GM19463 (cell line): Measurements from ENCODE around the gene MYOCOS.
"Not testable (repeated sequence)": the region's sequence is repeated elsewhere in the genome, so short reads cannot be mapped to it uniquely, and the experiment has no call there.

Experiments used
- ATAC-seq: cut with Tn5 transposase; IDR thresholded peaks from one replicate; pipeline ENCODE4 v1.9.1; 2021; ENCODE audit warnings: mild to moderate bottlenecking, moderate library complexity; ENCODE audit not compliant: unreplicated experiment

MYOCOS gene

DNA sequence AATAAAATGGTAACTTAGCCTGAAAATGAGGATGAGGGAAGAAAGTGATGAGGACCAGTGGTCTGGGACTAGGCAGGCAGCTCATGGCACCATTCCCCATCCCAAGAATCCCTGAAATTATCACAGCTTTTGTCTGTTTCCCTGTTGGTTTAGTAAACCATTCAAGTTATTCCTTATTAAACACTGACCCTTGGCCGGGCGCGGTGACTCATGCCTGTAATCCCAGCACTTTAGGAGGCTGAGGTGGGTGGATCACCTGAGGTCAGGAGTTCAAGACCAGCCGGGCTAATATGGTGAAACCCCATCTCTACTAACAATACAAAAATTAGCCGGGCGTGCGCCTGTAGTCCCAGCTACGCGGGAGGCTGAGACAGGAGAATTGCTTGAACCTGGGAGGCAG lies 34.2 kb downstream of the MYOCOS start:
- ATAC-seq, result not testable (repeated sequence)

DNA sequence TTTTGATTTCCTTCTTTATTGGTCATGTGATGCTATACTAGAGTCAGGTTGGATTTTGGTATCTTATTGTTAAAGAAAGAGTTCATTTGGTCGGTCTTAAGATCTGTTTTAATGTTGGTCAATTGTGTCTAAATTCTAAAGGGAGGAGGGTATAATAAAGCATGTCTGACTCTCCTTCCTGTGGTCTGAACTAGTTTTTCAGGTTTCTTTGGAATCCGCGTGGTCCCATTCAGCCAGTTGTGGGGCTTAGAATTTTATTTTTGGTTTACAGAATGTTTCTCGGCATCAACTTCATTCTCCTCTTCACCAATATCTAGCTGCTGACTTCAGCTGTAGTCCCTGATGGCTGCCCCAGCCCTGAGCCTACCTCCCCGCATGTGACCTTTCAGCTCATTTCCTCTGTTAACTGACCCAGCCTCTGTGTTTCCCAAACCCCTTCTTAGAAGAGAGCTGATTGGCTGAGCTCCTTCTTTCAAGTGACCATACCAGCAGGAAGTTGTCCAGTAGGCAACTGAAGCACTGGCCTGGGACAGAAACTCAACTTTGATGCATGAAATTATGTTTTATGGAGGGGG lies 39.1 kb downstream of the MYOCOS start:
- no peak for ATAC-seq

DNA sequence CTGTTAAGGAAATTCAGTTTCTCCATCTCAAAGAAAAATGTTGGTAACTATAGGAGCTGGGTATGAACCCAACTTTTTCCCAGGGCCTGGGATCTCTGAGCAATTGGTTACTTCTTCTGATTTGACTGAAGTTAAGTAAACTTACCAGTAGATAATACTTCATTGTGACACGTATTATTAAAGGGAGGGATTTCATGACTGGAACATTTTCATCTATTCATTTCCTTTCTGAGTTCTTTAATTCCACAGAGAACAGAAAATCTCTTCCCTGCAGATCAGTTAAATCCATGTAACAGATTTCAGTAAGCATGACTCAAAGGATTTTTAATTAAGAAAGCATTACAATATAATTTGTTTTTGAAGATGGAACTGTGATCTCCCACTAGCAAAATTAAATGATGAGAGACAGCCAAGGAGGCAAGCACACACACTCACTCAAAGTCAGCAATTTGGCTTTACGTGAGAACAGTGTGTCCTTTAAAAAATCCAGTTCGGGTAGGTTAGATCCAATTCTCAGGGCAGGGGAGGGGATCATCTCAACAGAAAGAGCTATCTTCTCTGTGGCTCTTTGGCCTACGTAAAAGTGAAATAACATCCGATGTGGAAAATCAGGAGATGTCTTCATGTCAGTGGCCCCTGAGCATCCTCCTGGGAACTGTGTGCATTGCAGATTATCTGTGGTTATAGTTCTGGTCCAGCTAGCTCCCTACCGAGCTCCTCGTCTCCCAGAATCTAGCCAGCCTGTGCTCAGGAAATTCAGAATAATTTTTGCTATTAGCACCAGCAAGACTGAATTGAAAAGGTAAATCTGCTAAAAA lies 41.2 kb downstream of the MYOCOS start:
- ATAC-seq, result no peak

DNA sequence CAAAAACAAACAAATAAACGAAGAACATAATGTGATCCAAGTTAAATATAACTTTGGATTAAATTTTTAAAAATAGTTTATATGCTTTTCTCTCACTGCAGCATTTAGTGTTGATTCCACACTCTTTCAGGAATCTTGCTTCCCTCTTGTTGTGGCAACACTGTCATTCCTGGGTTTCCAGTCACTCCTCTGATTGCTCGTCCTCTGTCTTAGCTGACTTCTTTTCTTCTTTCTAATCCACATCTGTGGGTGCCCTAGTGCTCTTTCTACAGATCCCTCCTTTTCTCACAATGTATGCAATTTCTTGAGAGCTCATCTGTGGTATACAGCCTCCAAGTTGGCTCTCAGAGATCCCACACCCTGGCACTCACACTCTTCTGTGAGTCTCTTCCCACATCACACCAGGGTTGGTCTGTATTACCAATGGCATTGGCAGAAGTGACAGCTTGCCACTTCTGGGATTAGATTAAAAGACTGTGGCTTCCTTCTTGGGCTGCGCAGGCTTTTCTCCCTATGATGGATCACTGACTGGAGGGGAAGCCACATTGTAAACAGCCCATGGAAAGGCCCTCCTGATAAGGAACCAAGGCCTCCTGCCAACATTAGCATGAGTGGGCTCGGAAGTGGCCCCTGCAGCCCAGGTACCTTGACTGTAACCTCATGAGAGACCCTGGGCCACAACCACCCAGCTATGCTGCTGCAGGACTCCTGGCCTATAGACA lies 42.0 kb downstream of the MYOCOS start:
- no peak for ATAC-seq

GRCh38 chr1:171664976-171665375 lies 42.9 kb downstream of the MYOCOS start:
- no peak for ATAC-seq

GRCh38 chr1:171666114-171666769 lies 44.2 kb downstream of the MYOCOS start:
- no peak for ATAC-seq

GRCh38 chr1:171668372-171668771 lies 46.3 kb downstream of the MYOCOS start:
- ATAC-seq, result no peak

DNA sequence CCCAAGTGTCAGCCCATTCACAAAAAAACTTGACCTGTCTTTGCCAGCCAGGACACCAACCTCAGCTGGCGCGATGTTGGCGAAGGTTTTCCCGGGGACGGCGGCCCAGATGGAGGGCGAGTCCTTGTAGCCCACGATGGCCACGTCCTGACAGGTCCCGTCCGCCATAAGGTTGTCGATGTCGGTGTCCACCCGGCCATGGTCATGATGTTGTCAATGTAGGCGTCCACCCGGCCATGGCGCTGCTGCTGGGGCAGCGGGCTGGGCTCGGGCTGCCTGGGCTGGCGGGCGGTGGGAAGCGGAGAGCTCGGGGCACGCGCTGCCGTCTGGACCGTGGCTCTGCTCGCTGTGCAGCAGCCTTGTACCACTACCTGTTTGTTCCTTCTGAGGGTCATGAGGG lies 48.7 kb downstream of the MYOCOS start:
- ATAC-seq, result no peak

DNA sequence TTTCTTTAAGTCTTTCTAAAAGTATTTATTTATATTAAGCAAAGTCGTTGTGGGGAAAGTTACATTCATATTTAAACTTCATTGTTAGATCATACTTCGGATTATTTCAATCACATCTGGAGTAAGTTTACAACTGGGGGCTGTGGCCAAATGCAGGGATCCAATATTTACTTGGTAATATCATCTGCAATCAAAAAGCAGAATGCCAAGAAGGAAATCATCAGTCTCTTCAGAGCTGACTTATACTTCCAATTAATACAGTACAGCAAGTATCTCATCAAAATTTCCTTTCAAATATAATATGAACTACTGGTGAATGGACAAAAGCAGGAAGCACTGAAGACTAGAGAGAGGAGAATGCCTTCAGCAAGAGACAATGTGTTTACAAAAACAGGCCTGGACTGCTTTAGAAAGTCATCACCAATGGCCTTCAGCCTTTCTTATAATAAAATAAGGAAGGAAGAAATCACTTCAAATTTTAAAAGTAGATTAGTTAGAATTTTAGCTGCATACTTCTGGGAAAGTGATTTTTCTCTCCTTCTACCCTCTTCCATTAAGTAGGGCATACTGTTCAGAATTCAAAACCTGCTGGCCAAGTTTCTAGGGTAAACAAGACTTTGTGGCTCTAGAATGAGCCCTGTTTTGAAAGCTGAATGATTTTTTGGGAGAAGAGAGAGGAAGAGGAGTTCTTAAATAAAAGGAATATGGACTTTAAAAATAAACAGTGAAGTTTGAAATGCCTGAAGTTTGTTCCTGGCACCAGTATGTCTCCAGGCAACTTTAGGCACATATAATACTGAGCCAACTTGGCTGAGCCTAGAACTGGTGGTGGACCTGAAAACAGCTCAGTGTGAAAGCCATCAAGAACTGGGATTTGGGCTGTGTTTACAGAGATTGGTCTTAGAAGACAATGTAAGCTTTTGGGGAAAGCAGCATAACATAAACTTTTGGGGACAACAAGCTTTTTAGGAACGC lies 52.7 kb downstream of the MYOCOS start:
- no peak for ATAC-seq
